MM.1S (cell line): ENCODE results near the gene INSC.
A peak's percentile ranks its signal among the peaks of the same experiment; 100 is the strongest.

ENCODE experiments used
- DNase-seq: peaks from one replicate; pipeline ENCODE4 v3.0.0-alpha.2; 2015
- H2AFZ ChIP-seq: fragments of 300-600 bp; sonication (generic); 2 replicates; pipeline ENCODE4 v1.6.0; 2016; ENCODE audit warnings: antibody characterized with exemption, low read length
- H3F3A ChIP-seq: fragments of 300-600 bp; sonication (generic); 2 replicates; pipeline ENCODE4 v1.6.1; 2016; ENCODE audit warnings: mild to moderate bottlenecking, antibody characterized with exemption, low read length, moderate library complexity, mixed read lengths; ENCODE audit not compliant: insufficient read depth
- H3K27ac ChIP-seq: fragments of 300-600 bp; sonication (generic); 2 replicates; pipeline ENCODE4 v1.5.1; 2016; ENCODE audit warnings: mild to moderate bottlenecking, low read length
- H3K27me3 ChIP-seq: fragments of 300-600 bp; sonication (generic); replicated peaks from 2 replicates; pipeline ENCODE4 v1.6.0; 2016; ENCODE audit warnings: low read length; ENCODE audit not compliant: insufficient read depth
- H3K36me3 ChIP-seq: fragments of 300-600 bp; sonication (generic); replicated peaks from 2 replicates; pipeline ENCODE4 v1.6.1; 2016; ENCODE audit warnings: mild to moderate bottlenecking, low read length, mixed read lengths; ENCODE audit not compliant: insufficient read depth
- H3K4me1 ChIP-seq: fragments of 300-600 bp; sonication (generic); 2 replicates; pipeline ENCODE4 v1.6.1; 2016; ENCODE audit warnings: low read length, mixed read lengths
- H3K4me2 ChIP-seq: fragments of 300-600 bp; sonication (generic); 2 replicates; pipeline ENCODE4 v1.6.0; 2016; ENCODE audit warnings: low read depth, low read length
- H3K4me3 ChIP-seq: fragments of 300-600 bp; sonication (generic); 2 replicates; pipeline ENCODE4 v1.5.1; 2016; ENCODE audit warnings: low read length, mixed read lengths
- H3K79me2 ChIP-seq: fragments of 300-600 bp; sonication (generic); 2 replicates; pipeline ENCODE4 v1.6.1; 2016; ENCODE audit warnings: mixed run types, low read length, mixed read lengths
- H3K9ac ChIP-seq: fragments of 300-600 bp; sonication (generic); 2 replicates; pipeline ENCODE4 v1.6.1; 2016; ENCODE audit warnings: low read length, mixed read lengths
- H3K9me2 ChIP-seq: fragments of 300-600 bp; sonication (generic); replicated peaks from 2 replicates; pipeline ENCODE4 v1.6.1; 2016; ENCODE audit warnings: mild to moderate bottlenecking, low read length, mixed read lengths; ENCODE audit not compliant: insufficient read depth
- H3K9me3 ChIP-seq: fragments of 300-600 bp; sonication (generic); replicated peaks from 2 replicates; pipeline ENCODE4 v1.6.1; 2016; ENCODE audit warnings: mild to moderate bottlenecking, low read length, mixed read lengths; ENCODE audit not compliant: insufficient read depth
- H4K20me1 ChIP-seq: fragments of 300-600 bp; sonication (generic); 2 replicates; pipeline ENCODE4 v1.6.1; 2016; ENCODE audit warnings: mild to moderate bottlenecking, low read length, moderate library complexity, mixed read lengths; ENCODE audit not compliant: insufficient read depth
- EZH2 ChIP-seq: fragments of 300-600 bp; sonication (generic); optimal IDR thresholded peaks from 2 replicates; pipeline ENCODE3; 2017; ENCODE audit warnings: low read depth, mild to moderate bottlenecking, antibody characterized with exemption, low read length, mixed read lengths
- EZH2phosphoT487 ChIP-seq: fragments of 300-600 bp; sonication (generic); IDR thresholded peaks from 2 replicates; pipeline ENCODE4 v1.6.1; 2018; ENCODE audit warnings: antibody characterized with exemption, low read length
- TF ChIP-seq, protein P1 (sequence below): fragments of 300-600 bp; sonication (generic); IDR thresholded peaks from 2 replicates; pipeline ENCODE4 v1.5.1; 2016; ENCODE audit warnings: antibody characterized with exemption, low read length, mixed read lengths

Gene INSC

DNA sequence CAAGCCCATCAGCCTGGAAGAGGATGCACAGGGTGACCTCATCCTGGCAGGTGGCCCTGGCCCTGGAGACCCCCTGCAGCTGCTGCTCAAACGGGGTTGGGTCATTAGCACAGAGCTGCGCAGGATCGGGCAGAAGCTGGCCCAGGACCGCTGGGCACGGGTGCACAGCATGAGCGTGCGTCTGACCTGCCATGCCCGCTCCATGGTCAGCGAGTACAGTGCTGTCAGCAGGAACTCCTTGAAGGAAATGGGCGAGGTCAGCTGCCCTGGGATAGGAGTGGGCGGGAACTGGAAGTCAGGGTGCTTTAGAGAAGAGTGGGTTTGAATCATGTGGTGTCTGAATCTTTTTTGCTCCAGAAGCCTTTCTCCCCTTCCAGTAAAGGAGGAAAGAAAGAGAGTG, 61.1 kb downstream of the INSC start:
- no peaks in the 10 kb centered on the region for H3K79me2 ChIP-seq
- no peak overlapping the region for H3K4me2 ChIP-seq
- H3K9ac ChIP-seq: no peak overlapping the region

DNA sequence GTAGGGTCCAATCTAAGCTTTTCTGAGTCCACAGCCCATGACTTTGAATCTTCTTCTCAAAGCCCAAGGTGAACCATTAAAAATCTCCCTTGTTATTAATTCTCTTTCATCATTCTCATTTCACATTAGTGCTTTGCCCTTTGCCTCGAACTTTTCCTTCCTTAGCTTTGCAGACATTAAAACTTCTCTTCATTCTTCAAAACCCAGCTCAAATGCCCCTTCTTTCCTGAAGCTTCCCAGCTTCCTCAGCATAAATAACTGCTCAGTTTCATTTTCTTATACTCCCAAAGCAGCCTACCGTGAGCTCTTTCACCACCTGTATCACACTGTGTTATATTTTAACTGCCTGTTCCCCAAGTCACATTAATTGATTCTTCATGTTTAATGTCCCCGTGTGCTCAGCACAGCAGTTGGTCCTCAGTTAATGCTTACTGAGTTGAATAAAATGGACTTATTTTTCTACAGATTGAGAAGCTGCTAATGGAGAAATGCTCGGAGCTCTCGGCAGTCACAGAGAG, 62.0 kb downstream of the INSC start:
- Histone ChIP-seq H3K9ac (no peak overlapping the region), H3K4me2 (no peak overlapping the region), H2AFZ (peak overlapping the region; percentile 39; the same call in 1 of the 2 replicates), H3K4me3 (no peak overlapping the region), H3K79me2 (no peaks in the 10 kb centered on the region), H3K9me2 (no peaks in the 10 kb centered on the region), H3F3A (no peaks in the 10 kb centered on the region), H3K36me3 (no peaks in the 10 kb centered on the region), H4K20me1 (no peaks in the 10 kb centered on the region), H3K4me1 (no peaks in the 10 kb centered on the region; the same call in 1 of the 2 replicates), H3K27ac (no peak overlapping the region), H3K9me3 (no peaks in the 10 kb centered on the region), H3K27me3 (no peaks in the 10 kb centered on the region)
- TF ChIP-seq, protein P1, sequence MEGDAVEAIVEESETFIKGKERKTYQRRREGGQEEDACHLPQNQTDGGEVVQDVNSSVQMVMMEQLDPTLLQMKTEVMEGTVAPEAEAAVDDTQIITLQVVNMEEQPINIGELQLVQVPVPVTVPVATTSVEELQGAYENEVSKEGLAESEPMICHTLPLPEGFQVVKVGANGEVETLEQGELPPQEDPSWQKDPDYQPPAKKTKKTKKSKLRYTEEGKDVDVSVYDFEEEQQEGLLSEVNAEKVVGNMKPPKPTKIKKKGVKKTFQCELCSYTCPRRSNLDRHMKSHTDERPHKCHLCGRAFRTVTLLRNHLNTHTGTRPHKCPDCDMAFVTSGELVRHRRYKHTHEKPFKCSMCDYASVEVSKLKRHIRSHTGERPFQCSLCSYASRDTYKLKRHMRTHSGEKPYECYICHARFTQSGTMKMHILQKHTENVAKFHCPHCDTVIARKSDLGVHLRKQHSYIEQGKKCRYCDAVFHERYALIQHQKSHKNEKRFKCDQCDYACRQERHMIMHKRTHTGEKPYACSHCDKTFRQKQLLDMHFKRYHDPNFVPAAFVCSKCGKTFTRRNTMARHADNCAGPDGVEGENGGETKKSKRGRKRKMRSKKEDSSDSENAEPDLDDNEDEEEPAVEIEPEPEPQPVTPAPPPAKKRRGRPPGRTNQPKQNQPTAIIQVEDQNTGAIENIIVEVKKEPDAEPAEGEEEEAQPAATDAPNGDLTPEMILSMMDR: no peak
- TF ChIP-seq EZH2phosphoT487 (no peak), EZH2 (no peak)
- no peak for DNase-seq

More for the DNA sequence above, 61.1 kb downstream of the INSC start:
- no peaks in the 10 kb centered on the region for H3F3A ChIP-seq
- no peak overlapping the region for H2AFZ ChIP-seq
- DNase-seq: no peak
- H3K36me3 ChIP-seq: no peaks in the 10 kb centered on the region
- no peaks in the 10 kb centered on the region for H4K20me1 ChIP-seq
- H3K4me3 ChIP-seq: no peak overlapping the region
- H3K9me2 ChIP-seq: no peaks in the 10 kb centered on the region
- TF ChIP-seq EZH2 (no peak), EZH2phosphoT487 (no peak)
- TF ChIP-seq, protein P1: no peak
- no peaks in the 10 kb centered on the region for H3K9me3 ChIP-seq
- H3K4me1 ChIP-seq: no peaks in the 10 kb centered on the region; the same call in 1 of the 2 replicates
- H3K27me3 ChIP-seq: no peaks in the 10 kb centered on the region
- H3K27ac ChIP-seq: no peak overlapping the region

DNA sequence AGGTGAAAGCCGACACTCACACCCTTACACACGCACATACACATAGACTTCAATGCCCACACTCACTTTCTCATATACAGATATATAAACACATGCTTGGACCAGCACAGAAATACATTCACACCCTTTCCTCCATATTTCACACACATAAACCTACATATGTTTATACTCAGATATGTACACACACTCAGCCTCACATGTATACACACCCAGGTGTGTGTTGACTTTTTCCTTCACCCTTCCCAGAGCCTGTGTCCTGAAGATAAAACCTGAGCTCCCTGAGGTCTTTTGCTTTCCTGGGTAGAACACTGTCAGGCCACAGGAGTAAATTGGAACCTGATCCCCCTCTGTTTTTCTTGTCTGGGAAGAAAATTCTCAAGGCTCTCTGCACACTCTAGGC, 62.8 kb downstream of the INSC start:
- no peak overlapping the region for H3K4me2 ChIP-seq
- no peak overlapping the region for H3K4me3 ChIP-seq
- no peaks in the 10 kb centered on the region for H3K36me3 ChIP-seq
- H3K9me2 ChIP-seq: no peaks in the 10 kb centered on the region
- no peak overlapping the region for H3K27ac ChIP-seq
- H3F3A ChIP-seq: no peaks in the 10 kb centered on the region
- TF ChIP-seq EZH2phosphoT487 (no peak), EZH2 (no peak)
- TF ChIP-seq, protein P1: no peak
- DNase-seq: no peak
- no peaks in the 10 kb centered on the region for H3K9me3 ChIP-seq
- H3K27me3 ChIP-seq: no peaks in the 10 kb centered on the region
- H3K4me1 ChIP-seq: no peaks in the 10 kb centered on the region; the same call in 1 of the 2 replicates
- no peak overlapping the region for H2AFZ ChIP-seq
- H4K20me1 ChIP-seq: no peaks in the 10 kb centered on the region
- H3K9ac ChIP-seq: no peak overlapping the region
- H3K79me2 ChIP-seq: no peaks in the 10 kb centered on the region
